Measurements from ENCODE around the gene FAM114A1. TPM values are rescaled to one million over a fixed set of nuclear protein-coding genes. Genes with fewer than 3 reads are reported as not detected.

FAM114A1 gene
- total RNA-seq, result 63.2 and 70.3 TPM in 2 replicates

GRCh38 chr4:38867478-38868058, at the start of gene FAM114A1:
FAM114A1 (plus strand) TSS chr4:38867806; CDS start chr4:38878079, 10,273 bp downstream.

GRCh38 chr4:38856524-38857337, 10.9 kb upstream of the FAM114A1 start, which contains the start of gene TLR6:
TLR6 (minus strand) TSS chr4:38856817; CDS start chr4:38829473, 27,344 bp downstream.

Other genes starting within 250 kb of the FAM114A1 start
- gene KLF3, start 203.6 kb upstream of the FAM114A1 start, total RNA-seq, result 20.2 and 29.4 TPM in 2 replicates
- not detected in 2 replicates for gene TLR10, start 84.8 kb upstream of the FAM114A1 start, total RNA-seq
- 0.14 and 0.49 TPM in 2 replicates for gene TLR1, start 63.0 kb upstream of the FAM114A1 start, total RNA-seq
- gene TLR6, start 11.0 kb upstream of the FAM114A1 start, total RNA-seq, result 0.92 and 1.6 TPM in 2 replicates
- 9.2 and 9.5 TPM in 2 replicates for gene TMEM156, start 164.6 kb downstream of the FAM114A1 start, total RNA-seq
- gene KLHL5, start 194.4 kb downstream of the FAM114A1 start, total RNA-seq, result 43.9 and 44.2 TPM in 2 replicates